NCI-H774 (cell line): ENCODE measurements around the gene MARF1.
A peak's percentile ranks its signal among the peaks of the same experiment; 100 is the strongest.
"Not testable (repeated sequence)": the region's sequence is repeated elsewhere in the genome, so short reads cannot be mapped to it uniquely, and the experiment has no call there.

Source experiments
- DNase-seq: peaks from one replicate; lab custom pipeline; 2025; lab: John Stamatoyannopoulos, UW

MARF1 gene

GRCh38 chr16:15650698-15651171 is 7.8 kb upstream of the MARF1 start:
- no peak for DNase-seq

- peak; percentile 85 for DNase-seq
Observed at GRCh38 chr16:15650019-15650697, 7.2 kb upstream of the MARF1 start, which contains the start of gene NDE1. Gene NDE1, plus strand, starts transcription at chr16:15650245. Its CDS starts 14,534 bp downstream, at chr16:15664779.

- no peak for DNase-seq
Observed at GRCh38 chr16:15649727-15650018, 6.7 kb upstream of the MARF1 start.

- not testable (repeated sequence) for DNase-seq
Observed at GRCh38 chr16:15649311-15649710, 6.4 kb upstream of the MARF1 start.

- no peak for DNase-seq
Observed at GRCh38 chr16:15648135-15648730, 5.3 kb upstream of the MARF1 start.

- no peak for DNase-seq
Observed at GRCh38 chr16:15647294-15648014, 4.5 kb upstream of the MARF1 start.

- not testable (repeated sequence) for DNase-seq
Observed at GRCh38 chr16:15646557-15647293, 3.8 kb upstream of the MARF1 start.

GRCh38 chr16:15644962-15645465 is 2.1 kb upstream of the MARF1 start:
- not testable (repeated sequence) for DNase-seq

GRCh38 chr16:15644267-15644961 is 1.5 kb upstream of the MARF1 start:
- peak; percentile 15 for DNase-seq

- no peak for DNase-seq
Observed at GRCh38 chr16:15643946-15644250, 944 bp upstream of the MARF1 start.

- DNase-seq: peak; percentile 56
Observed at GRCh38 chr16:15642557-15643047, 352 bp downstream of the MARF1 start.

- no peak for DNase-seq
Observed at GRCh38 chr16:15641753-15642556, 999 bp downstream of the MARF1 start.

- no peak for DNase-seq
Observed at GRCh38 chr16:15640966-15641365, 2.0 kb downstream of the MARF1 start.

GRCh38 chr16:15639061-15639568 is 3.8 kb downstream of the MARF1 start:
- DNase-seq: no peak

GRCh38 chr16:15636392-15636873 is 6.5 kb downstream of the MARF1 start:
- DNase-seq: no peak

- DNase-seq: no peak
Observed at GRCh38 chr16:15635926-15636325, 7.0 kb downstream of the MARF1 start.

GRCh38 chr16:15631730-15632409 is 11.1 kb downstream of the MARF1 start:
- DNase-seq: no peak

GRCh38 chr16:15621889-15622288 is 21.1 kb downstream of the MARF1 start:
- no peak for DNase-seq

GRCh38 chr16:15621456-15621855 is 21.5 kb downstream of the MARF1 start:
- no peak for DNase-seq
